Measurements from ENCODE around the gene IFT22. TPM values are rescaled to one million over a fixed set of nuclear protein-coding genes. Genes with fewer than 3 reads are reported as not detected.
"Not testable (repeated sequence)": the region's sequence is repeated elsewhere in the genome, so short reads cannot be mapped to it uniquely, and the experiment has no call there.

Gene IFT22
- total and polyA plus RNA-seq, 8 donors, result 18.8 to 51.0 (median 46.3) TPM

- Histone ChIP-seq H3K27me3 (peaks cover 1 to 26% of the 10 kb centered on the region in 2 donors), H3K4me3 (no peak overlapping the region), H3K27ac (no peak overlapping the region), H3K36me3 (no peaks in the 10 kb centered on the region), H3K9me3 (no peaks in the 10 kb centered on the region), H3K4me1 (peaks cover 0 to under 1% of the 10 kb centered on the region in 2 donors)
- no peak for ATAC-seq
- intact Hi-C loops (cut with DNase I), result no loop called here
- no peak for TF ChIP-seq CTCF (IDR thresholded peaks at IDR 0.05)
- no peak for DNase-seq
These were observed 35.8 kb upstream of the IFT22 start for GRCh38 chr7:101357433-101357832.

- Histone ChIP-seq H3K9me3 (no peaks in the 10 kb centered on the region), H3K4me1 (no peaks in the 10 kb centered on the region), H3K27me3 (peaks cover 0 to 26% of the 10 kb centered on the region in 2 donors), H3K4me3 (no peak overlapping the region), H3K36me3 (no peaks in the 10 kb centered on the region), H3K27ac (no peak overlapping the region)
- intact Hi-C loops (cut with DNase I), result no loop called here
- no peak for TF ChIP-seq CTCF (IDR thresholded peaks at IDR 0.05)
- ATAC-seq (no peak), DNase-seq (no peak)
These were observed 31.3 kb upstream of the IFT22 start for GRCh38 chr7:101352920-101353308.

- H3K27ac ChIP-seq; H3K4me3 ChIP-seq; DNase-seq; intact Hi-C loops (cut with DNase I); H3K4me1 ChIP-seq; ATAC-seq; H3K9me3 ChIP-seq; H3K36me3 ChIP-seq: not testable (repeated sequence)
- H3K27me3 ChIP-seq, result peaks cover 0 to 26% of the 10 kb centered on the region in 2 donors
These were observed 27.7 kb upstream of the IFT22 start for GRCh38 chr7:101349300-101349699.

- H3K9me3 ChIP-seq; intact Hi-C loops (cut with DNase I); H3K36me3 ChIP-seq; H3K4me1 ChIP-seq; ATAC-seq; H3K27ac ChIP-seq; H3K4me3 ChIP-seq: not testable (repeated sequence)
- H3K27me3 ChIP-seq, result peaks cover 0 to 24% of the 10 kb centered on the region in 2 donors
- DNase-seq, result peak in 1 of 4 donors; percentile 42
These were observed 26.9 kb upstream of the IFT22 start for GRCh38 chr7:101348456-101349067.

- Histone ChIP-seq H3K9me3 (no peaks in the 10 kb centered on the region), H3K27ac (no peak overlapping the region), H3K36me3 (no peaks in the 10 kb centered on the region), H3K4me3 (no peak overlapping the region), H3K4me1 (no peaks in the 10 kb centered on the region), H3K27me3 (peaks cover 0 to 20% of the 10 kb centered on the region in 2 donors)
- no peak for TF ChIP-seq CTCF (IDR thresholded peaks at IDR 0.05)
- intact Hi-C loops (cut with DNase I), result no loop called here
- peak in 1 of 4 donors; percentile 61 for DNase-seq
- no peak for ATAC-seq
These were observed 25.9 kb upstream of the IFT22 start for GRCh38 chr7:101347477-101347876.

GRCh38 chr7:101342892-101343291, 21.3 kb upstream of the IFT22 start:
- TF ChIP-seq CTCF (IDR thresholded peaks at IDR 0.05), result no peak
- Histone ChIP-seq H3K27me3 (no peaks in the 10 kb centered on the region), H3K4me3 (no peak overlapping the region), H3K27ac (no peak overlapping the region), H3K36me3 (no peaks in the 10 kb centered on the region), H3K9me3 (no peaks in the 10 kb centered on the region), H3K4me1 (no peaks in the 10 kb centered on the region)
- intact Hi-C loops (cut with DNase I), result no loop called here
- peak in 1 of 4 donors; percentile 39 for DNase-seq
- ATAC-seq, result no peak

Data from left lung (tissue), 10 donors.